Naive thymus-derived CD8-positive, alpha-beta T cell (primary cell): ENCODE results near the gene LRRC74B. TPM values are rescaled to one million over a fixed set of nuclear protein-coding genes. Genes with fewer than 3 reads are reported as not detected.
"Not testable (repeated sequence)": the region's sequence is repeated elsewhere in the genome, so short reads cannot be mapped to it uniquely, and the experiment has no call there.

ENCODE experiments used
- ATAC-seq, 2 donors: fragments of 150-1000 bp; cut with Tn5 transposase in 1 of 2; sonication (Bioruptor Pico), chemical (Tn5 transposase) in 1 of 2; 1 replicate in 1 of 2; 2 replicates in 1 of 2; pipeline ENCODE4 v1.10.0; 2021; ENCODE audit warnings: mild to moderate bottlenecking in 2 of 2, moderate library complexity in 2 of 2
- POLR2A ChIA-PET: fragments of 350-600 bp; sonication (Branson Sonifier 250); formaldehyde crosslinking; loops from one replicate; lab custom pipeline; 2021; ENCODE audit warnings: antibody characterized with exemption; lab: Charles Lee
- DNase-seq, 10 donors: peaks; one replicate each; pipeline versions ENCODE4 v3.0.0 to v3.0.0-alpha.2; 2020 to 2022
- H3K27ac Mint-ChIP-seq, 10 donors: one replicate each; pipeline ENCODE4 v1.8.0; 2020 to 2022; ENCODE audit warnings: mild to moderate bottlenecking in 10 of 10, mixed read lengths in 10 of 10, moderate library complexity in 4 of 10, inconsistent platforms in 1 of 10
- H3K27me3 Mint-ChIP-seq, 5 donors: one replicate each; pipeline ENCODE4 v1.8.0; 2021 to 2022; ENCODE audit warnings: mixed read lengths in 5 of 5
- H3K36me3 Mint-ChIP-seq, 3 donors: one replicate each; pipeline ENCODE4 v1.8.0; 2020 to 2022; ENCODE audit warnings: mixed read lengths in 3 of 3, mild to moderate bottlenecking in 2 of 3, inconsistent platforms in 1 of 3
- H3K4me1 Mint-ChIP-seq, 4 donors: one replicate each; pipeline ENCODE4 v1.8.0; 2021 to 2022; ENCODE audit warnings: mixed read lengths in 4 of 4
- H3K4me3 Mint-ChIP-seq, 10 donors: one replicate each; pipeline ENCODE4 v1.8.0; 2020 to 2022; ENCODE audit warnings: mild to moderate bottlenecking in 10 of 10, mixed read lengths in 10 of 10, moderate library complexity in 6 of 10, inconsistent platforms in 1 of 10
- H3K9me3 Mint-ChIP-seq, 9 donors: one replicate each; pipeline ENCODE4 v1.8.0; 2020 to 2022; ENCODE audit warnings: mixed read lengths in 9 of 9, mild to moderate bottlenecking in 3 of 9, inconsistent platforms in 1 of 9, moderate library complexity in 1 of 9
- polyA plus RNA-seq, 3 donors: library from polyadenylated mRNA; unstranded; fragments of 300-500 nt; fragmentation: Illumina TruSeq; gene quantifications; one replicate each; pipeline ENCODE4 v1.2.3, GENCODE V29; 2021
- total RNA-seq, 8 experiments: library from RNA in 2 of 8; stranded (reverse) in 2 of 8; gene quantifications; one replicate each; pipeline ENCODE4 v1.2.3 and lab custom pipeline; 2021 to 2026

Gene LRRC74B
- total and polyA plus RNA-seq, 5 experiments from 2014 or later, result 0.11 TPM; not detected in 4

- no peak for ATAC-seq
- DNase-seq, result no peak
- Mint-ChIP-seq H3K4me3 (no peak overlapping the region), H3K4me1 (no peaks in the 10 kb centered on the region), H3K27me3 (peaks cover 0 to 2% (median 0%) of the 10 kb centered on the region in 5 donors), H3K36me3 (no peaks in the 10 kb centered on the region), H3K9me3 (no peaks in the 10 kb centered on the region), H3K27ac (peak overlapping the region in 1 of 10 donors; percentile 13)
- POLR2A ChIA-PET, result no interaction called here
Observed at GRCh38 chr22:21067075-21067900, 21.5 kb downstream of the LRRC74B start.

GRCh38 chr22:21067901-21068680, 22.3 kb downstream of the LRRC74B start:
- H3K4me3 Mint-ChIP-seq, result no peak overlapping the region
- POLR2A ChIA-PET, result no interaction called here
- no peaks in the 10 kb centered on the region for H3K4me1 Mint-ChIP-seq
- no peak overlapping the region for H3K27ac Mint-ChIP-seq
- H3K9me3 Mint-ChIP-seq, result no peaks in the 10 kb centered on the region
- DNase-seq, result no peak
- no peak for ATAC-seq
- H3K36me3 Mint-ChIP-seq, result no peaks in the 10 kb centered on the region
- H3K27me3 Mint-ChIP-seq, result peaks cover 0 to 2% (median 0%) of the 10 kb centered on the region in 5 donors

- peaks cover 0 to 2% (median 0%) of the 10 kb centered on the region in 5 donors for H3K27me3 Mint-ChIP-seq
- no peak for DNase-seq
- POLR2A ChIA-PET, result no interaction called here
- H3K4me1 Mint-ChIP-seq, result no peaks in the 10 kb centered on the region
- no peaks in the 10 kb centered on the region for H3K9me3 Mint-ChIP-seq
- H3K27ac Mint-ChIP-seq, result no peak overlapping the region
- H3K4me3 Mint-ChIP-seq, result no peak overlapping the region
- no peak for ATAC-seq
- H3K36me3 Mint-ChIP-seq, result no peaks in the 10 kb centered on the region
Observed at GRCh38 chr22:21068681-21069276, 23.0 kb downstream of the LRRC74B start.

GRCh38 chr22:21069375-21069774, 23.6 kb downstream of the LRRC74B start:
- Mint-ChIP-seq H3K36me3 (no peaks in the 10 kb centered on the region), H3K4me3 (no peak overlapping the region), H3K9me3 (no peaks in the 10 kb centered on the region), H3K27ac (no peak overlapping the region), H3K27me3 (peaks cover 0 to 2% (median 0%) of the 10 kb centered on the region in 5 donors), H3K4me1 (no peaks in the 10 kb centered on the region)
- POLR2A ChIA-PET, result no interaction called here
- DNase-seq (no peak), ATAC-seq (no peak)

- DNase-seq, result no peak
- POLR2A ChIA-PET, result no interaction called here
- no peak for ATAC-seq
- Mint-ChIP-seq H3K27me3 (no peaks in the 10 kb centered on the region), H3K4me1 (no peaks in the 10 kb centered on the region), H3K27ac (no peak overlapping the region), H3K9me3 (no peaks in the 10 kb centered on the region), H3K4me3 (no peak overlapping the region), H3K36me3 (no peaks in the 10 kb centered on the region)
Observed at GRCh38 chr22:21070690-21071615, 25.2 kb downstream of the LRRC74B start.

GRCh38 chr22:21071796-21072195, 26.1 kb downstream of the LRRC74B start:
- not testable (repeated sequence) for H3K4me1 Mint-ChIP-seq, H3K27me3 Mint-ChIP-seq, H3K9me3 Mint-ChIP-seq, H3K27ac Mint-ChIP-seq, H3K4me3 Mint-ChIP-seq, DNase-seq, ATAC-seq, H3K36me3 Mint-ChIP-seq
- POLR2A ChIA-PET, result interaction anchor here (0.6 kb wide), 1 partner anchor 9 kb away, joined by 3 read pairs; no protein-coding TSS in a partner anchor

- Mint-ChIP-seq H3K4me3 (no peak overlapping the region), H3K9me3 (no peaks in the 10 kb centered on the region), H3K27me3 (no peaks in the 10 kb centered on the region), H3K36me3 (no peaks in the 10 kb centered on the region), H3K4me1 (no peaks in the 10 kb centered on the region), H3K27ac (peak overlapping the region in 1 of 10 donors; percentile 52)
- POLR2A ChIA-PET, result no interaction called here
- DNase-seq, result no peak
- no peak for ATAC-seq
Observed at GRCh38 chr22:21073023-21073422, 27.3 kb downstream of the LRRC74B start.

- DNase-seq (no peak), ATAC-seq (no peak)
- Mint-ChIP-seq H3K4me1 (no peaks in the 10 kb centered on the region), H3K36me3 (no peaks in the 10 kb centered on the region), H3K9me3 (no peaks in the 10 kb centered on the region), H3K27me3 (no peaks in the 10 kb centered on the region), H3K4me3 (no peak overlapping the region), H3K27ac (no peak overlapping the region)
- POLR2A ChIA-PET, result no interaction called here
Observed at GRCh38 chr22:21073482-21073881, 27.7 kb downstream of the LRRC74B start.

GRCh38 chr22:21074102-21074715, 28.5 kb downstream of the LRRC74B start:
- H3K27ac Mint-ChIP-seq, result no peak overlapping the region
- H3K9me3 Mint-ChIP-seq, result no peaks in the 10 kb centered on the region
- POLR2A ChIA-PET, result no interaction called here
- peaks cover 0 to 1% (median 0%) of the 10 kb centered on the region in 5 donors for H3K27me3 Mint-ChIP-seq
- DNase-seq, result no peak
- no peaks in the 10 kb centered on the region for H3K4me1 Mint-ChIP-seq
- no peak overlapping the region for H3K4me3 Mint-ChIP-seq
- no peak for ATAC-seq
- no peaks in the 10 kb centered on the region for H3K36me3 Mint-ChIP-seq

GRCh38 chr22:21075516-21076138, 29.9 kb downstream of the LRRC74B start:
- Mint-ChIP-seq H3K4me1 (no peaks in the 10 kb centered on the region), H3K9me3 (no peaks in the 10 kb centered on the region), H3K27ac (peak overlapping the region in 1 of 10 donors; percentile 22), H3K36me3 (no peaks in the 10 kb centered on the region), H3K27me3 (peaks cover 0 to 1% (median 0%) of the 10 kb centered on the region in 5 donors), H3K4me3 (peak overlapping the region in 1 of 10 donors; percentile 45)
- ATAC-seq (no peak), DNase-seq (no peak)
- POLR2A ChIA-PET, result no interaction called here

- H3K27ac Mint-ChIP-seq, result no peak overlapping the region
- peaks cover 0 to 1% (median 0%) of the 10 kb centered on the region in 5 donors for H3K27me3 Mint-ChIP-seq
- DNase-seq (no peak), ATAC-seq (no peak)
- POLR2A ChIA-PET, result no interaction called here
- H3K36me3 Mint-ChIP-seq, result no peaks in the 10 kb centered on the region
- H3K4me1 Mint-ChIP-seq, result no peaks in the 10 kb centered on the region
- no peaks in the 10 kb centered on the region for H3K9me3 Mint-ChIP-seq
- H3K4me3 Mint-ChIP-seq, result no peak overlapping the region
Observed at GRCh38 chr22:21076912-21077625, 31.3 kb downstream of the LRRC74B start.
